Stimulated activated CD4-positive, alpha-beta T cell treated with anti-CD3 and anti-CD28 coated beads, TNF-alpha, amount 100 ng/mL, for 48 hours (primary cell): Measurements from ENCODE around the gene FREM1.
"Not testable (repeated sequence)": the region's sequence is repeated elsewhere in the genome, so short reads cannot be mapped to it uniquely, and the experiment has no call there.

ENCODE experiments used
- DNase-seq, 3 donors: peaks; one replicate each; pipeline ENCODE4 v3.0.0-alpha.2; 2020; ENCODE audit warnings: low read depth in 3 of 3

The FREM1 gene

GRCh38 chr9:14909961-14910805 lies at the start of gene FREM1:
Gene FREM1 (minus strand): TSS chr9:14910428. CDS start chr9:14868977, 41,451 bp downstream.
- no peak for DNase-seq

- DNase-seq = no peak
Observed at GRCh38 chr9:14958989-14959388, 48.8 kb upstream of the FREM1 start.

- no peak for DNase-seq
Observed at GRCh38 chr9:14957109-14957508, 46.9 kb upstream of the FREM1 start.

- no peak for DNase-seq
Observed at GRCh38 chr9:14956208-14956607, 46.0 kb upstream of the FREM1 start.

- DNase-seq = no peak
Observed at GRCh38 chr9:14945351-14945750, 35.1 kb upstream of the FREM1 start.

- DNase-seq = no peak
Observed at GRCh38 chr9:14941501-14942405, 31.5 kb upstream of the FREM1 start.

GRCh38 chr9:14939378-14939777 lies 29.1 kb upstream of the FREM1 start:
- DNase-seq = no peak

GRCh38 chr9:14937216-14937615 lies 27.0 kb upstream of the FREM1 start:
- DNase-seq = no peak

- DNase-seq = no peak
Observed at GRCh38 chr9:14936491-14936890, 26.3 kb upstream of the FREM1 start.

GRCh38 chr9:14935964-14936363 lies 25.7 kb upstream of the FREM1 start:
- DNase-seq = no peak

GRCh38 chr9:14935106-14935751 lies 25.0 kb upstream of the FREM1 start:
- no peak for DNase-seq

GRCh38 chr9:14932641-14933040 lies 22.4 kb upstream of the FREM1 start:
- no peak for DNase-seq

GRCh38 chr9:14932231-14932630 lies 22.0 kb upstream of the FREM1 start:
- no peak for DNase-seq

GRCh38 chr9:14926941-14927624 lies 16.9 kb upstream of the FREM1 start:
- no peak for DNase-seq

GRCh38 chr9:14924230-14925219 lies 14.3 kb upstream of the FREM1 start:
- DNase-seq = no peak

GRCh38 chr9:14923701-14924100 lies 13.5 kb upstream of the FREM1 start:
- DNase-seq = no peak

- not testable (repeated sequence) for DNase-seq
Observed at GRCh38 chr9:14920805-14921204, 10.6 kb upstream of the FREM1 start.

GRCh38 chr9:14913366-14913765 lies 3.1 kb upstream of the FREM1 start:
- no peak for DNase-seq

GRCh38 chr9:14912859-14913258 lies 2.6 kb upstream of the FREM1 start:
- no peak for DNase-seq

GRCh38 chr9:14911046-14911445 lies 818 bp upstream of the FREM1 start:
- no peak for DNase-seq
